Measurements from ENCODE around the gene PLPPR2.
"Not testable (repeated sequence)": the region's sequence is repeated elsewhere in the genome, so short reads cannot be mapped to it uniquely, and the experiment has no call there.

PLPPR2 gene

GRCh38 chr19:11404588-11405222 lies 49.5 kb downstream of the PLPPR2 start:
- DNase-seq: no peak

- peak; percentile 54 for DNase-seq
These were observed 50.8 kb downstream of the PLPPR2 start for GRCh38 chr19:11405846-11406643.

- not testable (repeated sequence) for DNase-seq
These were observed 51.5 kb downstream of the PLPPR2 start for GRCh38 chr19:11406703-11407236.

GRCh38 chr19:11408591-11408990 lies 53.4 kb downstream of the PLPPR2 start:
- no peak for DNase-seq

GRCh38 chr19:11410682-11411081 lies 55.5 kb downstream of the PLPPR2 start:
- DNase-seq: no peak

GRCh38 chr19:11414544-11414943 lies 59.3 kb downstream of the PLPPR2 start:
- DNase-seq: no peak

Measured in CD4-positive, alpha-beta T cell treated with Interleukin-17A for 4 hours (primary cell).